B cell (primary cell): ENCODE results near the gene WWP2. TPM values are rescaled to one million over a fixed set of nuclear protein-coding genes. Genes with fewer than 3 reads are reported as not detected.
"Not testable (repeated sequence)": the region's sequence is repeated elsewhere in the genome, so short reads cannot be mapped to it uniquely, and the experiment has no call there.

Experiments used
- ATAC-seq: fragments of 200-7000 bp; cut with Tn5 transposase; one replicate; pipeline ENCODE4 v1.10.0; 2021; ENCODE audit warnings: low read depth, mild to moderate bottlenecking, moderate number of reproducible peaks, moderate library complexity
- CTCF ChIA-PET: fragments of 350-600 bp; sonication (Branson Sonifier 250); formaldehyde crosslinking; loops from one replicate; lab custom pipeline; 2021; ENCODE audit warnings: antibody characterized with exemption, inconsistent platforms; lab: Charles Lee
- POLR2A ChIA-PET: fragments of 350-600 bp; sonication (Branson Sonifier 250); formaldehyde crosslinking; loops from one replicate; lab custom pipeline; 2021; ENCODE audit warnings: antibody characterized with exemption; lab: Charles Lee
- DNase-seq: peaks from one replicate; pipeline ENCODE4 v3.0.0; 2013
- H2AFZ ChIP-seq: 2 replicates; pipeline ENCODE4 v1.6.1; 2012; ENCODE audit warnings: mild to moderate bottlenecking, low read depth, low read length; ENCODE audit not compliant: insufficient read depth, poor library complexity, severe bottlenecking
- H3K27ac ChIP-seq, 2 donors: 1 replicate in 1 of 2; 2 replicates in 1 of 2; pipeline ENCODE4 v1.5.1; 2012 to 2013; ENCODE audit warnings: low read length in 2 of 2, mild to moderate bottlenecking in 2 of 2, moderate library complexity in 1 of 2
- H3K27me3 ChIP-seq, 4 experiments: fragments of 200-600 bp in 1 of 4; sonication (generic) in 1 of 4; replicated peaks in 1 of 4; 1 replicate in 2 of 4; 2 replicates in 2 of 4; pipeline versions ENCODE4 v1.6.1 to v1.7.0; 2013 to 2016; ENCODE audit warnings: low read length in 3 of 4, mild to moderate bottlenecking in 2 of 4, mixed read lengths in 1 of 4, moderate library complexity in 1 of 4; ENCODE audit not compliant: insufficient read depth in 4 of 4, control insufficient read depth in 3 of 4; ENCODE audit errors: control extremely low read depth in 1 of 4
- H3K36me3 ChIP-seq, 2 experiments: replicated peaks in 1 of 2; 1 replicate in 1 of 2; 2 replicates in 1 of 2; pipeline versions ENCODE4 v1.6.1 to v1.7.1; 2013; ENCODE audit warnings: low read length in 1 of 2; ENCODE audit not compliant: insufficient read depth in 2 of 2, control insufficient read depth in 1 of 2; ENCODE audit errors: control extremely low read depth in 1 of 2, extremely low read depth in 1 of 2
- H3K4me1 ChIP-seq, 2 donors: fragments of 200-600 bp in 1 of 2; sonication (generic) in 1 of 2; 1 replicate in 1 of 2; 2 replicates in 1 of 2; pipeline versions ENCODE4 v1.5.1 to v1.6.1; 2013 to 2017; ENCODE audit warnings: low read length in 2 of 2; ENCODE audit not compliant: control insufficient read depth in 2 of 2, insufficient read depth in 2 of 2
- H3K4me2 ChIP-seq: replicated peaks from 2 replicates; pipeline ENCODE3; 2012; ENCODE audit warnings: mild to moderate bottlenecking, low read depth, low read length; ENCODE audit not compliant: poor library complexity, severe bottlenecking
- H3K4me3 ChIP-seq, 5 experiments: fragments of 200-600 bp in 1 of 5; sonication (generic) in 1 of 5; 1 replicate in 3 of 5; 2 replicates in 2 of 5; pipeline versions ENCODE4 v1.5.1 to v1.7.0; 2011 to 2016; ENCODE audit warnings: low read length in 4 of 5, mild to moderate bottlenecking in 4 of 5, low read depth in 2 of 5, control low read depth in 1 of 5, moderate library complexity in 1 of 5; ENCODE audit not compliant: insufficient read depth in 1 of 5; ENCODE audit errors: control extremely low read depth in 1 of 5, extremely low read depth in 1 of 5
- H3K79me2 ChIP-seq: fragments of 200-600 bp; sonication (generic); one replicate; pipeline ENCODE4 v1.6.0; 2016; ENCODE audit warnings: low read length; ENCODE audit not compliant: control insufficient read depth, insufficient read depth
- H3K9ac ChIP-seq: fragments of 200-600 bp; sonication (generic); 2 replicates; pipeline ENCODE4 v1.6.1; 2017; ENCODE audit warnings: mild to moderate bottlenecking, low read length, moderate library complexity
- H3K9me3 ChIP-seq, 3 donors: one replicate each; pipeline versions ENCODE4 v1.6.1 to v1.7.1; 2013; ENCODE audit warnings: low read length in 2 of 3; ENCODE audit not compliant: control insufficient read depth in 2 of 3, insufficient read depth in 1 of 3; ENCODE audit errors: control extremely low read depth in 1 of 3
- H4K20me1 ChIP-seq: 2 replicates; pipeline ENCODE4 v1.6.0; 2012; ENCODE audit warnings: mild to moderate bottlenecking, low read length; ENCODE audit not compliant: insufficient read depth, control insufficient read depth, poor library complexity, severe bottlenecking
- H3K27ac Mint-ChIP-seq: one replicate; pipeline ENCODE4 v1.8.0; 2021; ENCODE audit warnings: mixed read lengths
- H3K27me3 Mint-ChIP-seq: one replicate; pipeline ENCODE4 v1.8.0; 2021; ENCODE audit warnings: mixed read lengths
- H3K4me1 Mint-ChIP-seq: one replicate; pipeline ENCODE4 v1.8.0; 2021; ENCODE audit warnings: mixed read lengths
- H3K4me3 Mint-ChIP-seq: one replicate; pipeline ENCODE4 v1.8.0; 2021; ENCODE audit warnings: mixed read lengths
- H3K9me3 Mint-ChIP-seq: one replicate; pipeline ENCODE4 v1.8.0; 2022; ENCODE audit warnings: mixed read lengths; ENCODE audit not compliant: insufficient read depth
- WGBS: methylation state at CpG from one replicate; pipeline ENCODE4 v1.1.5; 2013; ENCODE audit warnings: missing lambda C conversion rate; ENCODE audit not compliant: insufficient coverage; 5-methylcytosine and 5-hydroxymethylcytosine counted together
- intact Hi-C: fragments of 100-400 bp; cut with micrococcal nuclease; formaldehyde crosslinking; loops from one replicate; pipeline ENCODE4 v1.10.0; 2022
- polyA plus RNA-seq: library from polyadenylated mRNA; depleted of rRNA; stranded (reverse); fragments of >200 nt; gene quantifications from 2 replicates; pipeline ENCODE4 v1.2.3, GENCODE V29; 2012
- total RNA-seq, 2 donors: library from RNA; stranded (reverse); fragments of 120-200 nt in 1 of 2; gene quantifications; 1 replicate in 1 of 2; 2 replicates in 1 of 2; pipeline versions ENCODE4 v1.2.3 to v1.2.4, GENCODE V29; 2013 to 2022

Gene WWP2
- total and polyA plus RNA-seq, 2 donors (not counting 1 experiment from before 2014, with no cell fraction given), result 33.4 to 105 TPM

DNA sequence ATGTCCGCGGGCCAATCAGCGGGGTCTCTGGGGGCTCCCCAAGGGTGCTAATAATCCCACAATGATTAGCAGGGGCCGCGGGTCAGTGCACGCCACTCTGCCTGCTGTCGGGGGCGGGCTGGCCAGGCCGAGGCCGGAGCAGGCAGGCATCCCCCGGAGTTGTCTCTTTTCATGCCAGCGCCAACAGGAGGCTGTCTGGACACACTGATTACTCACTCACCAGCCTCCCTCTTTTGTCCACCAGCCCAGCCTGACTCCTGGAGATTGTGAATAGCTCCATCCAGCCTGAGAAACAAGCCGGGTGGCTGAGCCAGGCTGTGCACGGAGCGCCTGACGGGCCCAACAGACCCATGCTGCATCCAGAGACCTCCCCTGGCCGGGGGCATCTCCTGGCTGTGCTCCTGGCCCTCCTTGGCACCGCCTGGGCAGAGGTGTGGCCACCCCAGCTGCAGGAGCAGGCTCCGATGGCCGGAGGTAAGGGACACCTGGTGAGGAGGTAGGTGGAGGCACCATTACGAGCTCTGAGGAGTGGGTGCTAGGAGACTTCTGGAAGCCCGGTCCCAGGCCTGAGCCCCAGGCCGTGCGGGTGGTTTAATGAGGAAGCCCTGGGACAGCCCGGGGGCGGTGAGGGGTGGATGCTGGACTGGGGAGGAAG is 189.0 kb downstream of the WWP2 start, which contains the start of gene CLEC18A:
TSS of gene CLEC18A (plus strand) at position 318 of the 655 bp plus-strand sequence. CDS start at position 351, 33 bp downstream.
- CTCF ChIA-PET, ATAC-seq, H3K9me3 Mint-ChIP-seq: not testable (repeated sequence)

DNA sequence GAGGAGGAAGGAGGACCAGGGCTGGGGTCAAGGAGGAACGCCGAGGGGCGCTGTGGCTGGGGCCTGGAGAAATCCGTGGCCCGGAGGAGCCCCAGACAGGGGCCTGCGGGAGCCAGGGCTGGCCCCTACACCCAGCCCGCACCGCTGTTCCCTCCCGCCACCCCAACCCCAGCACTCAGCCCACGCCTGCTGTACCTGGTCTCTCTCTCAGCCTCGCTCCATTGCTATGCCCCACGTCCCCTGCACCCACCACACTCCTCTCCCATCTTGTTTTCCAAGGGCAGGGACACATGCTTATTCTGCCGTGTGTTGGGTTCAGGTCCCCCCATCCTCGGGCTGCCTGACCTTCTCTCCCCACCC is 189.5 kb downstream of the WWP2 start:
- H3K4me3 Mint-ChIP-seq, H3K27me3 ChIP-seq, H3K9me3 Mint-ChIP-seq, H3K79me2 ChIP-seq, DNase-seq, POLR2A ChIA-PET, CTCF ChIA-PET, H3K27ac Mint-ChIP-seq, H3K27ac ChIP-seq, H3K9ac ChIP-seq, H4K20me1 ChIP-seq, H3K27me3 Mint-ChIP-seq, H2AFZ ChIP-seq, H3K4me3 ChIP-seq, H3K4me1 ChIP-seq, H3K36me3 ChIP-seq, intact Hi-C loops, H3K4me2 ChIP-seq, H3K9me3 ChIP-seq, H3K4me1 Mint-ChIP-seq, ATAC-seq: not testable (repeated sequence)
- no CpG with 5 or more reads among the region's 14 CpGs for WGBS

More for the DNA sequence above, 189.0 kb downstream of the WWP2 start, which contains the start of gene CLEC18A:
- POLR2A ChIA-PET, H3K9ac ChIP-seq, H3K27ac Mint-ChIP-seq, H3K4me2 ChIP-seq, H3K4me1 ChIP-seq, H3K4me3 Mint-ChIP-seq, H3K79me2 ChIP-seq, H3K27me3 ChIP-seq, H4K20me1 ChIP-seq, H2AFZ ChIP-seq, H3K27ac ChIP-seq, H3K9me3 ChIP-seq, DNase-seq, H3K4me3 ChIP-seq, H3K4me1 Mint-ChIP-seq, intact Hi-C loops, H3K27me3 Mint-ChIP-seq, H3K36me3 ChIP-seq: not testable (repeated sequence)
- no CpG with 5 or more reads among the region's 26 CpGs for WGBS

DNA sequence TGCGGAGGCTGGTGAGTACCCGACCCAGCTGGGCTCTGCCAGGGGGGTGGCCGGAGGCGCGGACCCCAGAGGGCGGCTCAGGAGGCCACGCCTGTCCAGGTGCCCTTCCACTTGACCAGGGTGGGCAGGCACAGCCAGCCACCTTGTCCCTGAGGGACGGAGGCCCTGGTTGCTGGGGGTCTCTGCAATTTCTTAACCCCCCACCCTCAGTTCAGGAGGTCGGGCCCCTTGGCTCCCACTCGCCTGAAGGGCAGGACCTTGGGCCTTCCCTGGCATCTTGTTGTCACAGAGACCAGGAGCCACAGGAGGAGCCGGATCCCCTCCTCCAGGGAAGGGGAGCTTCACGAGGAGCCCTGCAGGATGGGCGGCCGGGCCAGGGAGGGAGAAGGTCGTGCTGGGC is 190.0 kb downstream of the WWP2 start:
- WGBS, result no CpG with 5 or more reads among the region's 15 CpGs
- H3K9ac ChIP-seq, DNase-seq, H3K27ac Mint-ChIP-seq, POLR2A ChIA-PET, H3K4me2 ChIP-seq, intact Hi-C loops, H3K27me3 Mint-ChIP-seq, H3K79me2 ChIP-seq, H3K4me1 ChIP-seq, H3K9me3 Mint-ChIP-seq, H4K20me1 ChIP-seq, H3K4me3 Mint-ChIP-seq, H3K4me1 Mint-ChIP-seq, CTCF ChIA-PET, H3K27ac ChIP-seq, ATAC-seq, H3K27me3 ChIP-seq, H2AFZ ChIP-seq, H3K4me3 ChIP-seq, H3K9me3 ChIP-seq, H3K36me3 ChIP-seq: not testable (repeated sequence)

DNA sequence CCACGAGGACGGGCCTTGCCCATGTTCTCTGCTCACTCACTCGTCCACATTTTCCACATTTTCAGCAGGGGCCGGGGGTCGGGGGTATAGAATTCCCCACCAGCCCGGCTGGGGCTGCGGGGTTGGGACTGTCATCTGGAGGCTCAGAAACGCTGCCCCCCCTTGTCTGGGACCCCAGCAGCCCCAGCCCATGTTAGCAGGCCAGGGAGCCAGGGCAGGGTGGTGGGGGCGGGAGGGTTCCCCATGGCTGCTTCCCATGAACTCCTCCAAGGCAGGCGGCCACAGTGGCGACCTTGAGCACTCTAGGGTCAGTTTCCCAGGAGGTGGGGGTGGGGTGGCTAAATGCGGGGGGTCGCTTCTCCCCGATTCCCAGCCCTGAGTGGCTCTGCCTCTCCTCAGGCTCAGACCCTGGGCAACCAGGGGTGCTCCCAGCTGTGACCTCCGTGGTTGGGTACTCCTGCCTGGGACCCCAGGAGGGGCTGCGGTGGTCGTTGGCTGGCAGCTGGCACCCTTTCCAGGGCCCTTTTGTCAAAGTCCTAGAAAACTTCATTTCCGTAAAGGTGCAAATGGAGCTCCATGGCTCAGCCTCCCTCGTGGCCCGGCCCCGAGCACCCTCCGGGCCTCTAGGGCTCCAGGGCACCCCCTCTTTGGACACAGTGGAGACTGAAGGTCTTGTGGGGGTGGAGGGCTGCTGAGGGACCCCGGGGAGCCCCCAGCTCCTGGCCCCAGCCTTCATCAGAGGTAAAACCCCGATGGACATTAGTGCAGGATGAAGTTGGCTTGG is 190.6 kb downstream of the WWP2 start:
- H3K36me3 ChIP-seq, H3K4me3 Mint-ChIP-seq, H4K20me1 ChIP-seq, CTCF ChIA-PET, H3K4me3 ChIP-seq, ATAC-seq, H3K4me1 ChIP-seq, POLR2A ChIA-PET, H3K27me3 ChIP-seq, H3K27ac Mint-ChIP-seq, H3K9me3 ChIP-seq, H3K9me3 Mint-ChIP-seq, H3K27ac ChIP-seq, H2AFZ ChIP-seq, H3K4me1 Mint-ChIP-seq, intact Hi-C loops, H3K27me3 Mint-ChIP-seq, H3K79me2 ChIP-seq, H3K4me2 ChIP-seq, DNase-seq, H3K9ac ChIP-seq: not testable (repeated sequence)
- WGBS, result 100% methylated on average over 1 of the region's 24 CpGs
